ENCODE measurements around the gene GPRIN3.

Gene GPRIN3

GRCh38 chr4:89289312-89289711 lies 18.3 kb downstream of the GPRIN3 start:
- ATAC-seq: peak; percentile 40
- no peak for DNase-seq

- DNase-seq: no peak
- ATAC-seq: peak; percentile 15
These were observed 19.2 kb downstream of the GPRIN3 start for GRCh38 chr4:89288430-89288829.

GRCh38 chr4:89287945-89288344 lies 19.7 kb downstream of the GPRIN3 start:
- DNase-seq: no peak
- ATAC-seq: no peak

GRCh38 chr4:89285745-89286144 lies 21.9 kb downstream of the GPRIN3 start:
- DNase-seq (no peak), ATAC-seq (no peak)

- ATAC-seq (peak; percentile 61), DNase-seq (peak; percentile 47)
These were observed 22.8 kb downstream of the GPRIN3 start for GRCh38 chr4:89284828-89285227.

GRCh38 chr4:89284020-89284424 lies 23.6 kb downstream of the GPRIN3 start:
- DNase-seq: no peak
- ATAC-seq: no peak

DNA sequence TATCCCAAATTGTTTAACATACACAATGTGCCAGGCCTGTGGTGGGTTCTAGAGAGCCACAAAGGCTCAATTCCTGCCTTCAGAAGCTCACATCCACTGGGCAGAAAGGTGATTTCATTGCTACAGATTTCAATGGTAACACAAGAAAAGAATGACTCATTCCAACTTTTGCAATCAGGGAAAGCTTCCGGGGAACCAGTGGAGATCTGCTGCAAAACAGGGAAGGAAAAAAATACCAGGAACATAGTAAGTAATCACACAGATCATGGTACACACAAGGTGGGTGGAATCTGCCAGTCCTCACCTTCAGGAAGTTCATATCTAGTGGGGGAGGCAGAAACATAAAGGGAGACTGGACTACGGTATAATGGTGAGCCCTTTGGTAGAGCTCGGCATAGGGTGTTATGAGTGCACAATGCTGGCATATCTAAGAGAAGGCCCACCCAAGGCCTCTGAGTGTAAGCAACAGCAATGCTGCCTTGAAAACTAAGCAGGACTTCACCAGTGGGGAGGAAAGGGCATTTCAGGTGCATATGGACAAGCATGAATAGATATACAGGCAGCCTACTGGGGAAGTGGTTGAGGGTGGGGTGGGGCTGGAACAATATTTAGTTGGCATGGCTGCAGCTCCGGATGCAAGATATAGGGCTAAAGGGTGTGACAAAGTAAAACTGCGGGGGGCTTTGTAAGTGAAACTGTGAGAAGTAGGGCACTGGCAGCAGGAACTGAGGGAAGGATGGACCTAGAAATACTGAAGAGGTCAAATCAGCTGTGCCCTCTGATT lies 24.2 kb downstream of the GPRIN3 start:
- DNase-seq (no peak), ATAC-seq (peak; percentile 17)

- ATAC-seq (no peak), DNase-seq (no peak)
These were observed 28.2 kb downstream of the GPRIN3 start for GRCh38 chr4:89279385-89279784.

DNA sequence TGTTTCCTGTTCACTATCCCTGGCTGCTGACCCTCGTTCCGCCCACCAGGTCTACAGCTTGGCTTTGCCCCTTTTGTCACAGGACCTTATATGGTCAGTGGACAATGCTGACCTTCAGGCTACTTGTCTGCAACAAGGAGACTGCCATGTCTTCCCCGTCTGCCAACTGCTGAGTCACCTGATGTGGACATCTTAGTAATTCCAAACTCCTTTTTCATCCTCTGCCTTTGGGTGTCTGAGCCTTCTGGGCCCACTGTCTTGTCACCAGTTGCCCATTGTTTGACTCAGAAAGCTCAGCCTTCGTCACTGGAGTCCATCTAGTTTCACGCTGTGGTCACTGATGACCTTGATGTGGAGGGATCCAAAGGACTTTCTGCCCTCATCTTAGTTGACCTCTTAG lies 30.2 kb downstream of the GPRIN3 start:
- ATAC-seq: no peak
- no peak for DNase-seq

- ATAC-seq: no peak
- DNase-seq: no peak
These were observed 31.3 kb downstream of the GPRIN3 start for GRCh38 chr4:89276296-89276695.

- no peak for ATAC-seq
- no peak for DNase-seq
These were observed 32.0 kb downstream of the GPRIN3 start for GRCh38 chr4:89275587-89275986.

- no peak for DNase-seq
- no peak for ATAC-seq
These were observed 33.9 kb downstream of the GPRIN3 start for GRCh38 chr4:89273741-89274141.

DNA sequence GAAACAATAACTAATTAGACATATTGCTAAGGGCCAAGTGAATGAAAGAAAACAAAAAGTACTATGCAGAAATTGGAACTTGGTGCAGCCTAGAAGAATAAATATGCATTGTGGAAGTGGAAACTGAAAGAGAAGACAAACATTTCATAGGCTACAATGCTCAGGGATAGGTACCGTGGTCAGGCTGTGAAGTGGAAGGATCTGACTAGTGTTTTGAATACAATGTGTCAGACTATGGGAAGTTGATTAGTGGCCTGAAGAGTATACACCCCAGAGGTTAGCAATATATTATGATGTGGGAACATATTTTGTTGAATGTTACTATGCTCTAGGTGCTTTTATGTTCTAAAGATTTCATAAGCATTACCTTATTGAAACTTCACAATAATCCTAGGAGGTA lies 36.8 kb downstream of the GPRIN3 start:
- DNase-seq (no peak), ATAC-seq (peak; percentile 89)

DNA sequence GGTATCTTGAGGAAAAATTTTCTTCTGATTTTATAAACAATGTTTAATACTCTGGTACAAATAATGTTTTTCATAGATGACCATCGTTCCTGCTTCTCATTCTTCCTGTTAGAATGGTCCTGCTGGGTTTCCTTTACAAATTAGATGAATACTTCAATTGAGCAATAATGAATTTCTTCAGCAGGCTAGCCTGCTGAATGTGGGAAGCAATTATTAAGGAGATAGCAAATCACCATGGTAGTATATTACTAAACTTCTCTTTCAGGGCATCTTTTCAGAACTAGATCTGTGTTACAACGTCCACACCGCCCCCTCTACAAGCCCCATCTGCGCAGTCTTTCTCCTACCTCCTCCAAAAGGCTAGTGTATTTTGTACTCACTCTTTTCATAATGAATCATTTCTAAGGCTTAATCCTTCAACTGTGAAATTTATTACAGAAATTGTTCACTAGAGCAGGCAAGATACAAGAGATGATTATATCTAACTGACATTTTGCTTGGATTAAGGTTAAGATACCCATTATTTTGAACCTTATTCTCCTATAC lies 38.4 kb downstream of the GPRIN3 start:
- ATAC-seq (no peak), DNase-seq (no peak)

DNA sequence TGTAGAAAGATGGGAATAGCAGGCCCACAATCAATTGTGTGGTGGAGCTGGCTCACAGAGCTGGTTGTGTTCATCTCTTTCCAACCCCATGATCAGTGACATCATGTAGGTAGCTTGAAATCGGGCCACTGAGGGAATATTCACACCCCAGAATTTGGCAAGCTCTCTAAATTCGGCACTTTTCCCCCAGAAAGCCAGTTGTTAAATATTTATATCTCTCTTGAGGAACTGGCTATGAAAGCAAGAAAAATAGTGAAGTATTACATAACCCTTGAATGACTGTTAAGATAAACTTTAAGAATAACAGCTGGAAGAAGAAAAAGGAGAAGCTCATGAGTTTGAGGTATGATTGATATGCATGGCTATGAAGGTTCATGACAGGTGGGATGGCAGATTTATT lies 38.9 kb downstream of the GPRIN3 start:
- ATAC-seq: no peak

DNA sequence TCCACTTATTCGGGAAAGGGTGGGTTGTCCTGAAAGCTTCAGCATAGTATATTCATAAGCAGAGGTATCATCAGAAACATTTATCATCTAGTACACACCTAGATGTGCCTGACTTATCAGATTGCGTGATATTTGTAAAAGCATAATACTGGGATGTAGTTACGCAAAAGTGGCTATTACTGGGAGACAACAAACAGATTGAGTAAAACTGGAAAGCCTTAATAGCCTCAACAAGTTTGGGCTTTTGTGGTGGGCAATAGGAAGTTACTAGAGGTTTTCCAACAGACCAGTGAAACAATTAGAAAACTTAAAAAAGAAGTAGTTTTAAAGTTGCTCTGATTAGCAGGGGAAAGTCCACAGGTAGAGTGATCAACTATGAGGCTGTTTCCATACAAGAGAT lies 39.8 kb downstream of the GPRIN3 start:
- ATAC-seq (no peak), DNase-seq (no peak)

More for the DNA sequence above, 38.9 kb downstream of the GPRIN3 start:
- DNase-seq: no peak

DNA sequence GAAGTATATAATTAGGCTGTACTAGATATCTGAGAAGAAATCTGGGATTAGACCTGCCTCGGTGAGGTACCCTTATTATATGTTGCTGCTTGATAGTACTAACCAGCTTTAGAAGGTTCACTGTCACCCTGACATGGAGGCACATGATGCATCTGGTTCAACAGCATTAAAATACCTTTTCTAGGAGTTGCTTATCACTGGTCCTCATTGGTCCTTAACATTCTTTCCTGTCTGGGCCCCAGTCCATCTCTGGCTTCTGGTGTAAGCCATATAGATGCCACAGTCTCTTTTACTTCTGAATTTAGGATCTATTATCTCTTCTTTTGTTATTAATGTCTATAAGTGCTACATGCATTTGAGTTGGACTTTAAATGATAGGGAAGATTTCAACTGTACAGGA lies 40.2 kb downstream of the GPRIN3 start:
- ATAC-seq (no peak), DNase-seq (no peak)

GRCh38 chr4:89266128-89266527 lies 41.5 kb downstream of the GPRIN3 start:
- DNase-seq (no peak), ATAC-seq (no peak)

DNA sequence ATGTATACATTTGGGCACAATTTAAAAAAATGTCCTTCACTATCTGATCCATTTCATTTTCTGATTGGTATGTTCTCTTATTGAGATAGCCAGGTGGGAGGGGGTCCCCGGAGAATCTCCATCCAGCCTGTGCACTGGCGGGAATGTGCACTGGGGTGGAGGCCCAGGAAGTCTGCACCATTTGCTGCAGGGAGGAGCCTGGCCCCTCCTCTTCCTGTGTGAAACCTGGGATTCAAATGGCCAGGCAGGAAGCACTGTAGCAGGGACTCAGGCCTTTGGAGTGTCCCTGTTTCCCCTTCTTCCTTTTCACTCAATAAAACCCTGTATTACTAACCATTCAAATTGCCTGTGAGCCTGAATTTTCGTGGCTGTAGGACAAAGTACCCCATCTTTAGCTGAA lies 44.3 kb downstream of the GPRIN3 start:
- no peak for ATAC-seq
- no peak for DNase-seq

DNA sequence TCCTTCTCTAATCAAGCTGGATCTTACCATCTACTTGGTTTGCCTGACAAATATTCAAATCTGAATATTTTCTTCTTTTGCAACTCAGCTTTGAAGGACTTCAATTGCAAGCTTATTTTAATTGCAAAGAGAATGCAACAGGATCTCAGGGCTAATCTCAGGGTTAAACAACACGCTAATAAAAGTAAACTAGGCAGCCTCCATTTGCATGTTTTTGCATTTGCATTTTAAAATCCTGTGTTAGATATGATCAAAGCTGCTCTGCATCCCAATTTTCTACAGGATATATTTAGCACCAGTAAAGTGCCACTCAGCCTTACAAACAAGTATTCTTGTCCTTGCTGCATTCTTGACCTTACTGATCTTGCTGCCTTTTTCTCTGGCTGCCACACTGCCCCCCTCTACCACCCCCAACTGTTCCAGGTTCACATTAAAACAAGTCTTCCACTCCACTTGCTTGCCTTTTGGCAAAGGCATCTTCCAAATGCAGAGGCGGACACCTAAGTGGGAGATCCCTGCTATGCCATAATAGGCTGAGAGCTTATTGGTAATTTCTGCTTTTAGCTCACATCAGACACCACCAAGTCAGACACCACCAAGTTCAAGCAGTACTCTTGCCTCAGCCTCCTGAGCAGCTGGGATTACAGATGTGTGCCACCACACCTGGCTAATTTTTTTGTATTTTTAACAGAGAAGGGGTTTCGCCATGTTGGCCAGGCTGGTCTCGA lies 48.1 kb downstream of the GPRIN3 start:
- ATAC-seq: no peak

DNA sequence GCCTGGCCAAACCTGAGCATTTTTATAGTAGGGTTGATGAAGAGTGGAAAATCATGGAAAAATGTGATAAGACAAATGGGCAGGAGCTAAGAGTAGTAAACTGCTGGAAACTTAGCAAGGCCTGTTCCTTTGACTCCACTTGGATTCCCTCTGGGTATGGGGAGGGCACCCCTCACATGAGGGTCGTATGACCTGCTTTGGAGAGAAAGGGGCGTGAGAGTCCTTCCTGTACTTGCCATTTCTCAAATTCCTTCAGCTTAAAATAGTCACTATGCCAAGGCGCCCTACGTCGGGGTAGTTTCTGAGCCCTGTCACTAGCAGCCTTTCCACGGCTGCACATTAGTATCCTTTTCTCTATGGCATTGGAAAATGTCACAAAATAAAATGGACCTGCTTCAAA lies 49.1 kb downstream of the GPRIN3 start:
- ATAC-seq (no peak), DNase-seq (no peak)

More for the DNA sequence above, 48.1 kb downstream of the GPRIN3 start:
- no peak for DNase-seq

DNA sequence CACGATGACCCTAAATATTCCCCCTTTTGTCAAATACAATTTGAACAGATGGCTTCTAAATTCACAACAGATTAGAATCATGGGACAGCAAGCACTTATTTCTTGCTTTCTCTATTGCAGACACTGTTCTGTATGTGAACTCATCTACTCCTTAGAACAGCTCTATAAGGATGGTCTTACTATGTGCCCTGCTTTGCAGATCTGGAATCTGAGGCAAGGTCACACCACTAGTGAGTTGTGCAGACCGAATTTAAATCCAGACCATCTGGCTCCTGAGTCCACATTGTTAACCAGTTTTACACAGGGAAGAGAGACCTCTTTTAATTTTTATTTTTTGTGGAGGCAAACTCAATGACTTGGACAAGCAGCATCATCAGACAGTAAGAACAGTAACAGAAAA lies 50.2 kb downstream of the GPRIN3 start:
- DNase-seq: no peak
- ATAC-seq: no peak

DNA sequence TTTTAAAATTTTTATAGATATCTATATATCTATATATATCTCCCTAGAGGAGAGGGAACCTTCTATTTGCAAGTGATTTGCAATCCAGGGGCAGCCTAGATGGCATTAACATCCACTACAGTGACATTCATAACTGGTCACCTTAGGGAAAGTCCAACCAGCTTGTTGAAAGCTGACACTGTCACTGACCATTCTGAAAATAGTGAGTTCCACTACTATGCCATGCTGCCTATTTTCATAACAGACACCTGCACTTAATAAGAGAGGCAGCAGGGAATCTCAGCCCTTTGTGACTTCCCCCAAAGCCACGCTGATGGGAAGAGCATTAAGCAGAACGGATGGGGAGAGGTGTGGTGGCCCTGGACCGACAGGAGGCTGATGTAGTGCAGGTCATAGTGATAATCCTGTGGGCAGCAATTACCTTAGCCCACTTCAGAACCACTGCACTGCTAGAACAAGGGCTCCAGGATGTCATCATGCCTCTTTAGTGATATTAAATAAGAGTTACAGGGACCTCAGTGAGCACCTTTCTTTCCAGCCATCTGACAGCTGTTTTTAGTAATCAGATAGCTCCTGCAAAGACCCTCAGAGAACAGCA lies 51.3 kb downstream of the GPRIN3 start:
- DNase-seq (no peak), ATAC-seq (no peak)
